Karpas-422 (cell line): Measurements from ENCODE around the gene PALLD. TPM values are rescaled to one million over a fixed set of nuclear protein-coding genes. Genes with fewer than 3 reads are reported as not detected.

Source experiments
- DNase-seq: peaks from one replicate; pipeline ENCODE4 v3.0.0-alpha.2; 2015
- H2AFZ ChIP-seq: fragments of 200-600 bp; sonication (generic); 2 replicates; pipeline ENCODE4 v1.6.1; 2014; ENCODE audit warnings: antibody characterized with exemption, low read length, mixed read lengths
- H3K27ac ChIP-seq: fragments of 200-600 bp; sonication (generic); 2 replicates; pipeline ENCODE4 v1.5.1; 2014; ENCODE audit warnings: mild to moderate bottlenecking, low read length, moderate library complexity
- H3K27me3 ChIP-seq: fragments of 200-600 bp; sonication (generic); 2 replicates; pipeline ENCODE4 v1.6.1; 2014; ENCODE audit warnings: low read length, mixed read lengths
- H3K36me3 ChIP-seq: fragments of 200-600 bp; sonication (generic); 2 replicates; pipeline ENCODE4 v1.6.1; 2014; ENCODE audit warnings: low read length, mixed read lengths; ENCODE audit not compliant: insufficient read depth
- H3K4me1 ChIP-seq: fragments of 200-600 bp; sonication (generic); 2 replicates; pipeline ENCODE4 v1.6.1; 2014; ENCODE audit warnings: mild to moderate bottlenecking, low read length, mixed read lengths
- H3K4me2 ChIP-seq: fragments of 200-600 bp; sonication (generic); 2 replicates; pipeline ENCODE4 v1.6.1; 2014; ENCODE audit warnings: low read length, low read depth, mild to moderate bottlenecking; ENCODE audit not compliant: poor library complexity, severe bottlenecking
- H3K4me3 ChIP-seq: fragments of 200-600 bp; sonication (generic); 2 replicates; pipeline ENCODE4 v1.5.1; 2014; ENCODE audit warnings: mild to moderate bottlenecking, antibody characterized with exemption, low read length, mixed read lengths
- H3K79me2 ChIP-seq: fragments of 200-600 bp; sonication (generic); 2 replicates; pipeline ENCODE4 v1.6.1; 2014; ENCODE audit warnings: mild to moderate bottlenecking, low read length, mixed read lengths
- H3K9ac ChIP-seq: fragments of 200-600 bp; sonication (generic); 2 replicates; pipeline ENCODE4 v1.6.0; 2014; ENCODE audit warnings: low read length
- H3K9me2 ChIP-seq: fragments of 200-600 bp; sonication (generic), shearing (Covaris generic); replicated peaks from 2 replicates; pipeline ENCODE4 v1.6.0; 2014; ENCODE audit warnings: mild to moderate bottlenecking, low read length, moderate library complexity; ENCODE audit not compliant: insufficient read depth
- H3K9me3 ChIP-seq: fragments of 300-700, 200-600 bp; sonication (generic); 2 replicates; pipeline ENCODE4 v1.6.1; 2014; ENCODE audit warnings: low read length, mixed read lengths
- H4K20me1 ChIP-seq: fragments of 200-600 bp; sonication (generic); 2 replicates; pipeline ENCODE4 v1.6.1; 2014; ENCODE audit warnings: mild to moderate bottlenecking, antibody characterized with exemption, low read length, low read depth; ENCODE audit not compliant: insufficient read depth
- total RNA-seq: library from RNA; depleted of rRNA; stranded (reverse); fragments of >200 nt; shearing (Covaris generic); gene quantifications from 2 replicates; pipeline ENCODE4 v1.2.3, GENCODE V29; 2014; ENCODE audit warnings: low replicate concordance

Gene PALLD
- total RNA-seq, 1 experiment from 2014 or later = 0.71 TPM

DNA sequence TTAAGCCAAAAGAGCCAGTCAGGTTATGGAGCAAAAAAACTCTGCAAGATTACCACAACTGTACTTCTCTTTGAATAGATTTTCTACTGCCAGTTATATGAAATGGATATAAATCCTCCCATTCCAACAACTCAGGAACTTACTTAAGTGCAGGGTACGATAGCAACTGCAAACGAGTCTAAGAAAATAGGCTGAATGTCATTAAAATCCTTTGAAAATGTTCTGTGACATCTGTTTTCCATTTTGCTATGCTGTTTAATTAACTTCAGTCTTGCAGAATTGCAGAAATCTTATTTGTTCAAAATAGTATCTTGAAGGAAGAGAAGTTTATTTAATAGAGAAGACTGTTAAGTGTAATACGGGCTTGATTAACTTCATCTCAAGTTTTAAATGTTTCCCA lies 243.8 kb downstream of the PALLD start:
- Histone ChIP-seq H3K79me2 (no peaks in the 10 kb centered on the region), H3K4me3 (no peak overlapping the region), H3K9me3 (no peaks in the 10 kb centered on the region), H3K4me1 (no peaks in the 10 kb centered on the region), H4K20me1 (no peaks in the 10 kb centered on the region), H3K27me3 (no peaks in the 10 kb centered on the region), H3K9me2 (no peaks in the 10 kb centered on the region), H3K4me2 (no peak overlapping the region), H3K9ac (no peak overlapping the region), H3K36me3 (no peaks in the 10 kb centered on the region), H3K27ac (no peak overlapping the region), H2AFZ (no peak overlapping the region)
- DNase-seq = no peak

- no peak overlapping the region for H3K9ac ChIP-seq
- no peaks in the 10 kb centered on the region for H4K20me1 ChIP-seq
- no peaks in the 10 kb centered on the region for H3K79me2 ChIP-seq
- no peaks in the 10 kb centered on the region for H3K9me2 ChIP-seq
- no peaks in the 10 kb centered on the region for H3K9me3 ChIP-seq
- no peaks in the 10 kb centered on the region for H3K4me1 ChIP-seq
- H3K36me3 ChIP-seq = no peaks in the 10 kb centered on the region
- H2AFZ ChIP-seq = no peak overlapping the region
- H3K27ac ChIP-seq = no peak overlapping the region
- H3K4me2 ChIP-seq = no peak overlapping the region
- no peaks in the 10 kb centered on the region for H3K27me3 ChIP-seq
- no peak for DNase-seq
- no peak overlapping the region for H3K4me3 ChIP-seq
Observed at GRCh38 chr4:168741281-168742173, 244.7 kb downstream of the PALLD start.

- H3K4me2 ChIP-seq = no peak overlapping the region
- no peaks in the 10 kb centered on the region for H3K27me3 ChIP-seq
- H3K9me2 ChIP-seq = no peaks in the 10 kb centered on the region
- no peaks in the 10 kb centered on the region for H3K79me2 ChIP-seq
- H3K4me3 ChIP-seq = no peak overlapping the region
- H3K9ac ChIP-seq = no peak overlapping the region
- no peaks in the 10 kb centered on the region for H3K36me3 ChIP-seq
- H2AFZ ChIP-seq = no peak overlapping the region
- no peaks in the 10 kb centered on the region for H3K9me3 ChIP-seq
- H3K4me1 ChIP-seq = no peaks in the 10 kb centered on the region
- no peak for DNase-seq
- H3K27ac ChIP-seq = no peak overlapping the region
- H4K20me1 ChIP-seq = no peaks in the 10 kb centered on the region
Observed at GRCh38 chr4:168743131-168743530, 246.3 kb downstream of the PALLD start.

- H3K27ac ChIP-seq = no peak overlapping the region
- H3K36me3 ChIP-seq = no peaks in the 10 kb centered on the region
Observed at GRCh38 chr4:168743601-168744000, 246.7 kb downstream of the PALLD start.

DNA sequence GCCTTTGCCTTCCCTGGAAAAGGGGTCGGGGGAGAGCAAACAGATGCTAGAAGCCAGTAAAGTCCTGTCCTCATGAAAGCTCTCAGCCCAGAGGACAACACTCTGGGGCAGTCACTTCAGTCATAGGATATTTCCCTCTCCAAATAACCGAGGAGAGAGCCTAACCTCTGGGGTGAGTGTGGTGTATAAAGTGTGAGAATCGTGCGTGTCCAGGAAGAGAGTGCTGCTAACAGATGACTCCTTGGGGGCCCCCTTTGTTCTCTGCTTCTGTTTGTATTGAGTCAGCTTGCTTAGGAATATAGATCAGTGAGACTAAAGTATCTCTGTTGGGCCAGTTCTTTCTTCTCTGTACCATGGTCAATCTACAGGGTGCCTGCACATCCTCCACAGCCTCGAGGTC lies 247.2 kb downstream of the PALLD start:
- Histone ChIP-seq H3K79me2 (no peaks in the 10 kb centered on the region), H4K20me1 (no peaks in the 10 kb centered on the region), H3K27me3 (no peaks in the 10 kb centered on the region), H3K9ac (no peak overlapping the region), H3K4me3 (no peak overlapping the region), H3K9me3 (no peaks in the 10 kb centered on the region), H3K4me1 (no peaks in the 10 kb centered on the region), H3K4me2 (no peak overlapping the region), H2AFZ (no peak overlapping the region), H3K27ac (no peak overlapping the region), H3K9me2 (no peaks in the 10 kb centered on the region), H3K36me3 (no peaks in the 10 kb centered on the region)
- DNase-seq = no peak

More at GRCh38 chr4:168743601-168744000, 246.7 kb downstream of the PALLD start:
- Histone ChIP-seq H3K9ac (no peak overlapping the region), H4K20me1 (no peaks in the 10 kb centered on the region), H3K4me2 (no peak overlapping the region), H3K27me3 (no peaks in the 10 kb centered on the region), H3K79me2 (no peaks in the 10 kb centered on the region), H3K4me1 (no peaks in the 10 kb centered on the region), H2AFZ (no peak overlapping the region), H3K9me2 (no peaks in the 10 kb centered on the region), H3K4me3 (no peak overlapping the region), H3K9me3 (no peaks in the 10 kb centered on the region)
- no peak for DNase-seq

- Histone ChIP-seq H4K20me1 (no peaks in the 10 kb centered on the region), H2AFZ (no peak overlapping the region), H3K9me2 (no peaks in the 10 kb centered on the region), H3K4me1 (no peaks in the 10 kb centered on the region), H3K27ac (no peak overlapping the region), H3K9ac (no peak overlapping the region), H3K4me3 (no peak overlapping the region), H3K27me3 (no peaks in the 10 kb centered on the region), H3K9me3 (no peaks in the 10 kb centered on the region), H3K36me3 (no peaks in the 10 kb centered on the region), H3K79me2 (no peaks in the 10 kb centered on the region), H3K4me2 (no peak overlapping the region)
- no peak for DNase-seq
Observed at GRCh38 chr4:168748807-168749206, 252.0 kb downstream of the PALLD start.

DNA sequence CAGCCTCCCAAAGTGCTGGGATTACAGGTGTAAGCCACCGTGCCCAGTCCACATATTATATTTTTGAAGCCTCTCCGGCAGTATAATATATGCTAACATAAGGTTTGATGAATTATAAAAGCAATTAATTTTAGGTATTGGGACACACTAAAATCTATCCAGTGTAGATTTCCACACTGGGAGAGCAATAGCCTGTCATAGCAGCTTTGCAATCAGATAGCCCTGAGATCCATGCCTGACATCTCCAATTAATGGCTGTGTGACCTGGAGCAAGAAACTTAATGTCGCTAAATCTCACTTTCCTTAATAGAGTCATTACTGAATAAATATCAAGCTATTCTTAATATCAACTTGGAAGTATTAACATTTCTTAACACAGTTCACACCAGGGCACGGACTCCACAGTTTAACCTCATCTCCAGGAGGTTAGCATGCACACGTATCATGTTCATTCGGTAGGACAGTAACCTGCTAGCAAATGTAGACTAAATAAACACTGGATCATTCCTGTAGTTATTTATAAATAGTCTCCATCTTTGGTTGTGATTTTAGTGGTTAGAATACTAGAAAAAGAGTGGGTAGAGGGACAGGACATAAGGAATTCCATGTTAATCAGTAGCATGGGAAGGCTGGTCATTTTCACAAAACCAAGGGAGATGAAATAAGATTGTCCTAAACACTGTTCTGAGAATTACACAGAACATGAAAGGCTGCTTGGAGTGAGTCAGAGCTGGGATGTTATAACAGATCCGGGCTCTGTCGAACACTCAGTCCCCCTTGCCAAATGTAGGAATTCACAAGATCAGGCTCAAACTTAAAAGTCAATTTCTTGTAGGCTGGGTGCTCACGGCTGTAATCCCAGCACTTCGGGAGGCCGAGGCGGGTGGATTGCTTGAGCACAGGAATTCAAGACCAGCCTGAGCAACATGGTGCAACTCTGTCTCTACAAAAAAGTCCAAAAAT lies 254.7 kb downstream of the PALLD start:
- DNase-seq = no peak
- Histone ChIP-seq H3K27ac (no peak overlapping the region), H3K9me2 (no peaks in the 10 kb centered on the region), H3K79me2 (no peaks in the 10 kb centered on the region), H3K4me3 (no peak overlapping the region), H3K36me3 (no peaks in the 10 kb centered on the region), H3K27me3 (no peaks in the 10 kb centered on the region), H4K20me1 (no peaks in the 10 kb centered on the region), H3K9ac (no peak overlapping the region), H2AFZ (no peak overlapping the region), H3K9me3 (no peaks in the 10 kb centered on the region), H3K4me1 (no peaks in the 10 kb centered on the region), H3K4me2 (no peak overlapping the region)
